LNCAP (cell line): ENCODE results near the gene ANGPTL7.

Source experiments
- TF ChIP-seq, protein P1 (sequence below): fragments of 450-650 bp; IDR thresholded peaks from 2 replicates; pipeline ENCODE4 v1.5.1; 2017; ENCODE audit warnings: mild to moderate bottlenecking

The ANGPTL7 gene, protein sequence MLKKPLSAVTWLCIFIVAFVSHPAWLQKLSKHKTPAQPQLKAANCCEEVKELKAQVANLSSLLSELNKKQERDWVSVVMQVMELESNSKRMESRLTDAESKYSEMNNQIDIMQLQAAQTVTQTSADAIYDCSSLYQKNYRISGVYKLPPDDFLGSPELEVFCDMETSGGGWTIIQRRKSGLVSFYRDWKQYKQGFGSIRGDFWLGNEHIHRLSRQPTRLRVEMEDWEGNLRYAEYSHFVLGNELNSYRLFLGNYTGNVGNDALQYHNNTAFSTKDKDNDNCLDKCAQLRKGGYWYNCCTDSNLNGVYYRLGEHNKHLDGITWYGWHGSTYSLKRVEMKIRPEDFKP

DNA sequence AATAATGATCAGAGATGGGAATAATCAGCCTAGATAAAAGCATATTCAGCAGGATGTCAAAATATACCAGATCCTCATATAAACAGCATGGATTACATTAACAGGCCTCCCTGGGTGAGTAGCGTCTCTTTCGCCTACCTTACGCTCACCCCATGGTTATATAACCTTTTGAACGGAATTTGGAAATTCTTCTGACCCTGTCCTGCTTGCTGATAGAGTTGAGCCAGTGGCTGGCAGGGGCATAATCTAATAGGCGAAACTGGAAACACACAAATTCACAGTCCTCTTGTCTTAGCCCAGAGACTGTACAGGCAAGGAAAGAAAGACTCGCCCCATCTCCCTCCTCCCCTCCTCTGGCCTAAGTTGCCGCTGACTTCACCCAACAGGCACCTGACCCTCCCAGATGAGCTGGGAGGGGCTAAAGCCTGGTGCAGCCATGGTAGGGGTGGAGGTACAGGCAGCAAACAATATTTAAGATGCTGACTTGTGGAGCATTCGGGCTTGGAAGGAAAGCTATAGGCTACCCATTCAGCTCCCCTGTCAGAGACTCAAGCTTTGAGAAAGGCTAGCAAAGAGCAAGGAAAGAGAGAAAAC is at the start of gene ANGPTL7:
TSS of gene ANGPTL7 (plus strand) at position 498 of the 594 bp plus-strand sequence. CDS start 225 bp downstream, outside the sequence.
- TF ChIP-seq, protein P1, sequence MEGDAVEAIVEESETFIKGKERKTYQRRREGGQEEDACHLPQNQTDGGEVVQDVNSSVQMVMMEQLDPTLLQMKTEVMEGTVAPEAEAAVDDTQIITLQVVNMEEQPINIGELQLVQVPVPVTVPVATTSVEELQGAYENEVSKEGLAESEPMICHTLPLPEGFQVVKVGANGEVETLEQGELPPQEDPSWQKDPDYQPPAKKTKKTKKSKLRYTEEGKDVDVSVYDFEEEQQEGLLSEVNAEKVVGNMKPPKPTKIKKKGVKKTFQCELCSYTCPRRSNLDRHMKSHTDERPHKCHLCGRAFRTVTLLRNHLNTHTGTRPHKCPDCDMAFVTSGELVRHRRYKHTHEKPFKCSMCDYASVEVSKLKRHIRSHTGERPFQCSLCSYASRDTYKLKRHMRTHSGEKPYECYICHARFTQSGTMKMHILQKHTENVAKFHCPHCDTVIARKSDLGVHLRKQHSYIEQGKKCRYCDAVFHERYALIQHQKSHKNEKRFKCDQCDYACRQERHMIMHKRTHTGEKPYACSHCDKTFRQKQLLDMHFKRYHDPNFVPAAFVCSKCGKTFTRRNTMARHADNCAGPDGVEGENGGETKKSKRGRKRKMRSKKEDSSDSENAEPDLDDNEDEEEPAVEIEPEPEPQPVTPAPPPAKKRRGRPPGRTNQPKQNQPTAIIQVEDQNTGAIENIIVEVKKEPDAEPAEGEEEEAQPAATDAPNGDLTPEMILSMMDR = no peak

DNA sequence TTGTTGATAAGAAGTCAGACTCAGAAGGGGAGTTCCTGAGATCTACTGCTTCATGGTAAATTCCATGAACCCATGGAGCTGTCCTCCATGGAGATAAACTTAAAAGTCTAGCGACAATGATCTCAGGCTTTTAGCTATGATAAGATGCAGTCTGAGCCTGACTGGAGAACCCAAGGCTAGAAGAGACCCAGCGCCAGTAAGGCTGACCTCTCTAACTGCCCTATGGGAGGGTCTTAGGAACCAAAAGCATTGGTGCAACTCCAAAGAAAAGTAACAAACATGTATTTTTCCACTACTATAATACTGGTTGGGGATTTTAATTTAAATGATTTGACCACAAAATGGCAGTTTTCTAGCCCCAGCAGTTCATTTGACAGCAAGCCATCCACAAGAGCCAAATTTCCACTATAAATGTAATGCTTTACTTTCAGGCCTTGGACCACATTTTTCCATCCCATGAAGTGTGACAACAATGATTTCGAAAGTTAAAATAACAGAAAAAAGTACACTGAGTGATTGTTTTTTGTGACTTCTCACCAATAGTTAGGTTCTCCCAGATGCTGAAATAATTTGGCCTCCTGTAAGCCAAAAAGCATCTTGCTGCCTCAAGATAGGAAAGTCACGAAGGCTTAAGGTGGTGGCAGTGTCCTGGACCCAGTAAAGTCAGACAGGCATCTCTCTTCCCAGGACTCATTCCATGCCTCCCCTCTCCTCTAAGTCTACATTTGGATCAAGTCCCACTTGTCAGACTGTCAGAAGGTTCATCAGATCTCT is 46.4 kb upstream of the ANGPTL7 start:
- TF ChIP-seq, protein P1 = no peak

DNA sequence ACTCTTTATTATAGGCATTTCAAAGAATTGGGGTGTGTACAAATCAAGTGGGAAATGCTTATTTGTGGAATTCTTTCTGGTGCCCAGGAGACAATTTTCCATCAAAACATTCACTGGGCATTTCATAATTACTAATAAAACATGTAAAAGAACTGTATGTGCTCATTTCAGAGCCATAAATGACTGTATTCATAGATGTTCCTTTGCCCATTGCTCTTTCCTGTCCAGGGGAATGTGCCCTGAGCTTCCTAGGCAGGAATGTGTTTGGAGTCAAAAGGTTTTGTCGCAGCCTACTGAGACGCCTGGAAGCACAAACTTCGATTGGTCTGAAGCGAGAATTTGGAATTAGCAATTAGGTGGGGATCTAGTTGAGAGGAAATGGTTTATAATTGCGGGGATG is 45.8 kb upstream of the ANGPTL7 start:
- TF ChIP-seq, protein P1 = no peak

DNA sequence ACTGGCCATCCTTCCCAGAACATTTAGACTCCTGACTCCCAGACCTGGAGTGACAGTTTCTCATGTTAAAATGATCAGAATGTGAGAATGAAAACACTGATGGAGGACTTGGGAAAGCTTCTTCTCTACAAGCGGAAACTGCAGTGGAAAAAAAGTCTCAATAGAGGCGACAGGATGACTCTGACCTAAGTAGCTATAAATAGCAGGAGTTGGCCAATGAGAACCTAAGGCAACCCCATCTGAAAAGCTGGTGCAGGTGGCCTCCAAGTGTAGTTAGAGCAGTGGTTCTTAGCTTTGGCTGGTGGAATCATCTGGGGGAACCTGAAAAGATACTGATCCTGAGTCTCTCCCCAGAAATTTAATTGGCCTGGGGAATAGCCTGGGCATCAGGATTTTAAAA is 45.2 kb upstream of the ANGPTL7 start:
- TF ChIP-seq, protein P1 = no peak

DNA sequence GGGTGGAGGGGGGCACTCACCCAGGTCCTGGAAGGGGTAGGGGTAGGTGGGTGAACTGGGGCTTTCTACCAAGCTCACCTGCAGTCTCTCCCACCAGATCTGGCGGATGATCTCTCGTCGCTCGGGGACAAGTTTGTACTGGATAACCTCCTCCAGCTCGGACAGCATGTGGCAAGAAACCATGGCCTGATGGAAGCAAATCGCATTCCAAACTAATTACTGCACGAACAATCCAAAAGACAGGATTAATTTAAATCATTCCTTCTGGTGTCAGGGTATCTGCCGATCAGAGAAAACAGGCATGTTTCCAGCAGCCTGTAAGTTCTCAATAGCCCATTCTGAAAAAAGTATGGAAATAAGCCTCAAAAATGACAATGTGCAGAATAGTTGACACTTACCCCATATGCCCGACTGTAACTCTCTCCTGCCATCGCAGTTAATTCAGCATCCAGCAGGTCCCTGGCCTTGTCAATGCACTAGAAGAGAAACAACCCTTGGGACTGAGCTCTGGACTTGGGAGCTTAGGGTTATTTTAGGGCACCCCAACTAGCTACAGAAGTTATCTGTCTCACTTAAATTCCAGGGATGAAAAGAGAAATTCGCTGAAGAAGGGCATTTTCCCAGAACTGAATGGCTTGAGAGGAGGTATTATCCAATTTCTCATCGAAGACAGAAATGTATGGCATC is 44.4 kb upstream of the ANGPTL7 start:
- TF ChIP-seq, protein P1 = no peak

DNA sequence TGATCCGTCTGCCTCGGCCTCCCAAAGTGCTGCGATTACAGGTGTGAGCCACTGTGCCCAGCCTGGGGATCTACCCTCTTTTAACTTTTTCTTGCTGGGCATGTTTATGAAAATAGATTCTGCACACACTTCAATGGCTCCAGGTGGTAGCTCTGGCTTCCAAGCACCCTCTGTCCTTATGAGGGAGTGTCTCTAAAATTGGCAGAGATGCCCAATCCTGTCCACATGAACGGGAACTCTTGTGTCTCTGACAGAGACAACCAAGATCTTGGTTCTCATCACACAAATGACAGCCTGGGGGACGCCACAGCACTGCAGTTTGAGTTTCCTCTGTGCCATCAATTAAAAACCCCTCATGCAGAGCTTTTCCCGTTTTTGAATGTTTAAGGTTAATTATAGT is 43.4 kb upstream of the ANGPTL7 start:
- TF ChIP-seq, protein P1 = no peak

DNA sequence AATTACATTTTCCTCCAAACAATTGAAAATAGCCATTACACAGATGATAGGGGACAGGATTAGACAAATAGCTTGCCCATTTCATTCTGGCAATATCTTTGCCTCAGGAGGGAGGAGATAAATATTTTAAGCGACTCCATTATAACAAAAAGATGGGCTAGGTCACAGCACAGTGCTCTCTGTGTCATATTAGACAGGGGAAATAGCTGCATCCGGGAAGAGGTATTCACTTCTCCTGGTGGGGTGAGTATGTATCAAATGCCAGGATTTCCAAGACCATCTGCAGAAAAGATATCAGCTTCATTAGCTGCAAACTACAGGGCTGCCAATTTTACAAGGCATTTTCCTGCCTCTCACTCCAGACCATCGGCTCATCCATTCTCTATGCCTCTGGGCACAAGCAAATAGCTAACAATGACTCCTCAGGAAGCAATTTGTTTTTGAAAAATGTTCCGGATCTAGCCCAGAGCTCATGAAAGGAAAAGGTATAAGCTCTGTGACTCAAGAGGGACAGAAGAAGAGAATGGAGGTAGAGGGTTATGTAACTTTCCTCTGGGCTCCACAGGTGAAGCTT is 41.9 kb upstream of the ANGPTL7 start:
- TF ChIP-seq, protein P1 = no peak
